IMR-90 (cell line): ENCODE measurements around the gene ADARB2. TPM values are rescaled to one million over a fixed set of nuclear protein-coding genes. Genes with fewer than 3 reads are reported as not detected.

Source experiments
- ATAC-seq: fragments of 200-7000 bp; cut with Tn5 transposase; 2 replicates; pipeline ENCODE4 v1.9.1; 2020; ENCODE audit warnings: low read depth, mild to moderate bottlenecking, moderate library complexity
- BruUV-seq: library from RNA; stranded (reverse); fragments of 400-500 nt; replicated peaks from 2 replicates; lab custom pipeline; 2021; lab: Mats Ljungman, UMichigan
- CTCF ChIA-PET: fragments of 300-600 bp; formaldehyde crosslinking; extraction: SDS; loops from one replicate; lab custom pipeline; 2021; ENCODE audit warnings: antibody characterized with exemption; lab: Yijun Ruan, JAX
- POLR2A ChIA-PET: fragments of 300-600 bp; sonication (Branson Sonifier 250); formaldehyde crosslinking; loops from one replicate; lab custom pipeline; 2022; ENCODE audit warnings: antibody characterized with exemption; ENCODE audit not compliant: unreplicated experiment; lab: Charles Lee
- DNase-seq: peaks from one replicate; pipeline ENCODE4 v3.0.0; 2013
- H2AFZ ChIP-seq: replicated peaks from 2 replicates; pipeline ENCODE3; 2013; ENCODE audit warnings: low read length, mild to moderate bottlenecking; ENCODE audit not compliant: poor library complexity
- H2AK5ac ChIP-seq: 2 replicates; pipeline ENCODE4 v1.6.1; 2013; ENCODE audit warnings: low read depth, low read length, inconsistent platforms
- H2AK9ac ChIP-seq: replicated peaks from 2 replicates; pipeline ENCODE3; 2013; ENCODE audit warnings: mild to moderate bottlenecking, low read depth, low read length, moderate library complexity; ENCODE audit not compliant: poor library complexity
- H2BK120ac ChIP-seq: 2 replicates; pipeline ENCODE4 v1.6.1; 2013; ENCODE audit warnings: low read depth, low read length, inconsistent platforms
- H2BK15ac ChIP-seq: 3 replicates; pipeline ENCODE4 v1.6.1; 2013; ENCODE audit warnings: low read depth, low read length, inconsistent platforms
- H2BK20ac ChIP-seq: 2 replicates; pipeline ENCODE4 v1.6.1; 2013; ENCODE audit warnings: low read depth, mild to moderate bottlenecking, inconsistent platforms, low read length, moderate library complexity
- H2BK5ac ChIP-seq: 2 replicates; pipeline ENCODE4 v1.6.1; 2013; ENCODE audit warnings: mild to moderate bottlenecking, low read depth, low read length, inconsistent platforms; ENCODE audit not compliant: poor library complexity, severe bottlenecking
- H3K14ac ChIP-seq: replicated peaks from 2 replicates; pipeline ENCODE4 v1.6.1; 2013; ENCODE audit warnings: low read depth, low read length, inconsistent platforms
- H3K18ac ChIP-seq: 2 replicates; pipeline ENCODE4 v1.6.1; 2013; ENCODE audit warnings: low read depth, low read length, control low read depth
- H3K23ac ChIP-seq: 2 replicates; pipeline ENCODE4 v1.6.1; 2013; ENCODE audit warnings: low read depth, low read length, inconsistent platforms
- H3K27ac ChIP-seq: 2 replicates; pipeline ENCODE4 v1.5.1; 2013; ENCODE audit warnings: mild to moderate bottlenecking, control low read depth, low read length; ENCODE audit not compliant: insufficient read depth
- H3K27me3 ChIP-seq: 2 replicates; pipeline ENCODE4 v1.6.1; 2013; ENCODE audit warnings: low read length; ENCODE audit not compliant: control insufficient read depth, insufficient read depth
- H3K36me3 ChIP-seq: 2 replicates; pipeline ENCODE4 v1.6.1; 2013; ENCODE audit warnings: low read length, mixed read lengths; ENCODE audit not compliant: control insufficient read depth, insufficient read depth
- H3K4ac ChIP-seq: 2 replicates; pipeline ENCODE4 v1.6.1; 2013; ENCODE audit warnings: low read depth, low read length, inconsistent platforms
- H3K4me1 ChIP-seq: 2 replicates; pipeline ENCODE4 v1.6.1; 2013; ENCODE audit warnings: low read length, mixed read lengths; ENCODE audit not compliant: control insufficient read depth, insufficient read depth
- H3K4me2 ChIP-seq: 2 replicates; pipeline ENCODE4 v1.6.1; 2013; ENCODE audit warnings: low read depth, mild to moderate bottlenecking, control low read depth, low read length, moderate library complexity
- H3K4me3 ChIP-seq: 2 replicates; pipeline ENCODE4 v1.5.1; 2013; ENCODE audit warnings: low read depth, mild to moderate bottlenecking, control low read depth, low read length, moderate library complexity; ENCODE audit not compliant: insufficient read depth
- H3K56ac ChIP-seq: 2 replicates; pipeline ENCODE4 v1.6.1; 2013; ENCODE audit warnings: low read length, inconsistent platforms; ENCODE audit not compliant: insufficient read depth; ENCODE audit errors: extremely low read depth
- H3K79me1 ChIP-seq, 2 experiments: 2 replicates each; pipeline ENCODE4 v1.6.1; 2013; ENCODE audit warnings: low read length in 2 of 2, inconsistent platforms in 1 of 2, low read depth in 1 of 2
- H3K9ac ChIP-seq: 2 replicates; pipeline ENCODE4 v1.6.1; 2013; ENCODE audit warnings: low read depth, low read length, control low read depth
- H3K9me1 ChIP-seq: 2 replicates; pipeline ENCODE4 v1.6.1; 2013; ENCODE audit warnings: low read length, inconsistent platforms; ENCODE audit not compliant: insufficient read depth
- H3K9me3 ChIP-seq: 2 replicates; pipeline ENCODE4 v1.6.1; 2013; ENCODE audit warnings: low read length; ENCODE audit not compliant: control insufficient read depth, insufficient read depth
- H4K20me1 ChIP-seq: 2 replicates; pipeline ENCODE4 v1.6.1; 2013; ENCODE audit warnings: low read length, inconsistent platforms; ENCODE audit not compliant: insufficient read depth
- H4K5ac ChIP-seq: 2 replicates; pipeline ENCODE4 v1.6.1; 2013; ENCODE audit warnings: mild to moderate bottlenecking, low read depth, low read length, control low read depth
- H4K8ac ChIP-seq, 2 experiments: 2 replicates each; pipeline ENCODE4 v1.6.1; 2013; ENCODE audit warnings: low read depth in 2 of 2, low read length in 2 of 2, control low read depth in 1 of 2, inconsistent platforms in 1 of 2
- H4K91ac ChIP-seq: 2 replicates; pipeline ENCODE4 v1.6.1; 2013; ENCODE audit warnings: low read depth, low read length, inconsistent platforms; ENCODE audit not compliant: insufficient read depth
- BHLHE40 ChIP-seq: fragments of 150-350 bp; IDR thresholded peaks from 2 replicates; pipeline ENCODE4 v1.6.1; 2016; ENCODE audit warnings: mild to moderate bottlenecking, low read depth, low read length
- CHD1 ChIP-seq: IDR thresholded peaks from 2 replicates; pipeline ENCODE4 v1.6.1; 2012; ENCODE audit warnings: low read depth, low read length, improper control_type of control experiment
- FOS ChIP-seq: fragments of 150-350 bp; IDR thresholded peaks from 2 replicates; pipeline ENCODE4 v1.6.1; 2016; ENCODE audit warnings: low read depth, low read length
- MAZ ChIP-seq: IDR thresholded peaks from 2 replicates; pipeline ENCODE4 v1.6.1; 2012; ENCODE audit warnings: low read depth, mild to moderate bottlenecking, low read length, improper control_type of control experiment, moderate library complexity, borderline replicate concordance
- MXI1 ChIP-seq: IDR thresholded peaks from 2 replicates; pipeline ENCODE4 v1.6.1; 2012; ENCODE audit warnings: low read depth, mild to moderate bottlenecking, low read length, moderate library complexity, borderline replicate concordance
- NFE2L2 ChIP-seq: fragments of 150-350 bp; IDR thresholded peaks from 2 replicates; pipeline ENCODE4 v1.6.1; 2016; ENCODE audit warnings: low read depth, mild to moderate bottlenecking, low read length
- POLR2A ChIP-seq: IDR thresholded peaks from 2 replicates; pipeline ENCODE4 v1.6.1; 2012; ENCODE audit warnings: mild to moderate bottlenecking, low read depth, low read length
- RAD21 ChIP-seq: IDR thresholded peaks from 2 replicates; pipeline ENCODE4 v1.6.1; 2012; ENCODE audit warnings: low read length, improper control_type of control experiment
- RCOR1 ChIP-seq: IDR thresholded peaks from 2 replicates; pipeline ENCODE4 v1.6.1; 2012; ENCODE audit warnings: mild to moderate bottlenecking, low read length, improper control_type of control experiment; ENCODE audit not compliant: insufficient replicate concordance
- RFX5 ChIP-seq: IDR thresholded peaks from 2 replicates; pipeline ENCODE4 v1.8.0; 2012; ENCODE audit warnings: low read depth, mild to moderate bottlenecking, low read length, moderate library complexity
- SMC3 ChIP-seq: fragments of 150-350 bp; IDR thresholded peaks from 2 replicates; pipeline ENCODE4 v1.6.1; 2016; ENCODE audit warnings: low read depth, mild to moderate bottlenecking, antibody characterized with exemption, low read length, moderate library complexity
- WGBS, 2 experiments: methylation state at CpG; one replicate each; pipeline versions ENCODE4 v1.1.5 to v1.1.7; 2013; ENCODE audit warnings: missing lambda C conversion rate in 2 of 2; ENCODE audit not compliant: insufficient read length in 1 of 2; ENCODE audit errors: extremely low coverage in 2 of 2; 5-methylcytosine and 5-hydroxymethylcytosine counted together
- dilution Hi-C: fragments of 300-500 bp; cut with HindIII; formaldehyde crosslinking; loops from one replicate; pipeline ENCODE4 v1.14.3; 2018; ENCODE audit warnings: low sequenced_read_pairs; ENCODE audit not compliant: unreplicated experiment
- in situ Hi-C: fragments of 300-500 bp; cut with MboI; formaldehyde crosslinking; loops from 3 replicates; pipeline ENCODE4 v1.14.3; 2019; ENCODE audit warnings: low sequenced_read_pairs, inconsistent platforms, mixed read lengths
- intact Hi-C: fragments of 100-400 bp; cut with micrococcal nuclease; formaldehyde crosslinking; loops from 2 replicates; pipeline ENCODE4 v1.10.0; 2022
- polyA plus RNA-seq, 3 experiments: library from polyadenylated mRNA; depleted of rRNA; stranded (reverse); fragments of >200 nt; gene quantifications; 2 replicates each; pipeline ENCODE4 v1.2.3, GENCODE V29; 2012; ENCODE audit warnings: low replicate concordance in 1 of 3
- total RNA-seq: library from RNA; depleted of rRNA; stranded (reverse); fragments of >200 nt; gene quantifications from 2 replicates; pipeline ENCODE4 v1.2.3, GENCODE V29; 2012
- TF ChIP-seq, protein P1 (sequence below): conservative IDR thresholded peaks from 2 replicates; pipeline ENCODE4 v1.5.1; 2012; ENCODE audit warnings: mild to moderate bottlenecking, low read depth, low read length, improper control_type of control experiment
- TF ChIP-seq, protein P2 (sequence below): fragments of 150-350 bp; IDR thresholded peaks from 2 replicates; pipeline ENCODE4 v1.6.1; 2017; ENCODE audit warnings: mild to moderate bottlenecking, antibody characterized with exemption, low read length, low read depth
- TF ChIP-seq, protein P3 (sequence below): fragments of 150-350 bp; IDR thresholded peaks from 2 replicates; pipeline ENCODE4 v1.6.1; 2016; ENCODE audit warnings: low read depth, mild to moderate bottlenecking, low read length, moderate library complexity, borderline replicate concordance

Gene ADARB2
- total and polyA plus RNA-seq, 2 of the 4 experiments (the other 2 are of a cell fraction) = not detected

DNA sequence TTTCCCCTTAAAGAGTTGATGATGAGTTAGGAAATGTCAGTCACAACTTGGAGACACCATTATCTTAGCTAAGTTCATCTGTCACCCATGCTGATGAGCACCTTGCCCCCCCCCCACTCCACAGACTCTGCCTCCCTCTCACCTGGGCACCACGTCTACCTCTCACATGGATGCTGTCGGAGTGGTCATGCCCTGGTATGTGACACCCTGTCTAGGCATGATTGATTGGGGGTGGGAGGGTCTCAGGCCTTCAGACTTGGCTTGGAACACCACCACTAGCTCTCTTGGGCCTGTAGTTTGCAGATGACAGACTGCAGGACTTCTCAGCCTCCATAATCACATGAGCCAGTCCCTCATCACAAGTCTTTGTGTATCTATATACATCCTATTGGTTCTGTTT, 603.2 kb downstream of the ADARB2 start:
- WGBS, 2 experiments = no CpG with 5 or more reads among the region's 2 CpGs
- peaks cover 3% of the 10 kb centered on the region; the same call in 1 of the 2 replicates for H3K9me1 ChIP-seq
- H3K9me3 ChIP-seq = peaks cover 4% of the 10 kb centered on the region
- no peaks in the 10 kb centered on the region for H3K27me3 ChIP-seq
- H3K9ac ChIP-seq = no peak overlapping the region
- H3K79me1 ChIP-seq = no peaks in the 10 kb centered on the region
- H3K27ac ChIP-seq = no peak overlapping the region
- no peak overlapping the region for H3K4me3 ChIP-seq
- dilution Hi-C loops = no loop called here
- H3K23ac ChIP-seq = no peak overlapping the region
- H2BK15ac ChIP-seq = no peak overlapping the region
- H4K20me1 ChIP-seq = no peaks in the 10 kb centered on the region
- in situ Hi-C loops = no loop called here
- H4K5ac ChIP-seq = no peak overlapping the region
- no peak overlapping the region for H2AK5ac ChIP-seq
- no TSS peak for BruUV-seq
- no peak overlapping the region for H3K18ac ChIP-seq
- no peak overlapping the region for H2BK5ac ChIP-seq
- no peak overlapping the region for H3K4me2 ChIP-seq
- no peak overlapping the region for H3K56ac ChIP-seq
- H2AFZ ChIP-seq = no peak overlapping the region
- H2BK20ac ChIP-seq = no peak overlapping the region
- H4K91ac ChIP-seq = no peak overlapping the region
- no peak overlapping the region for H3K4ac ChIP-seq
- no peak for ATAC-seq
- intact Hi-C loops = no loop called here
- no peak for DNase-seq
- H3K14ac ChIP-seq = no peak overlapping the region
- H2AK9ac ChIP-seq = no peak overlapping the region
- no peak overlapping the region for H4K8ac ChIP-seq
- H3K36me3 ChIP-seq = peaks cover 19% of the 10 kb centered on the region
- ChIA-PET CTCF (no interaction called here), POLR2A (no interaction called here)
- TF ChIP-seq NFE2L2 (no peak), RCOR1 (no peak), RAD21 (no peak), MAZ (no peak), BHLHE40 (no peak), SMC3 (no peak), RFX5 (no peak), POLR2A (no peak), FOS (no peak), CHD1 (no peak), MXI1 (no peak)
- TF ChIP-seq, protein P1, sequence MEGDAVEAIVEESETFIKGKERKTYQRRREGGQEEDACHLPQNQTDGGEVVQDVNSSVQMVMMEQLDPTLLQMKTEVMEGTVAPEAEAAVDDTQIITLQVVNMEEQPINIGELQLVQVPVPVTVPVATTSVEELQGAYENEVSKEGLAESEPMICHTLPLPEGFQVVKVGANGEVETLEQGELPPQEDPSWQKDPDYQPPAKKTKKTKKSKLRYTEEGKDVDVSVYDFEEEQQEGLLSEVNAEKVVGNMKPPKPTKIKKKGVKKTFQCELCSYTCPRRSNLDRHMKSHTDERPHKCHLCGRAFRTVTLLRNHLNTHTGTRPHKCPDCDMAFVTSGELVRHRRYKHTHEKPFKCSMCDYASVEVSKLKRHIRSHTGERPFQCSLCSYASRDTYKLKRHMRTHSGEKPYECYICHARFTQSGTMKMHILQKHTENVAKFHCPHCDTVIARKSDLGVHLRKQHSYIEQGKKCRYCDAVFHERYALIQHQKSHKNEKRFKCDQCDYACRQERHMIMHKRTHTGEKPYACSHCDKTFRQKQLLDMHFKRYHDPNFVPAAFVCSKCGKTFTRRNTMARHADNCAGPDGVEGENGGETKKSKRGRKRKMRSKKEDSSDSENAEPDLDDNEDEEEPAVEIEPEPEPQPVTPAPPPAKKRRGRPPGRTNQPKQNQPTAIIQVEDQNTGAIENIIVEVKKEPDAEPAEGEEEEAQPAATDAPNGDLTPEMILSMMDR = no peak
- TF ChIP-seq, protein P2, sequence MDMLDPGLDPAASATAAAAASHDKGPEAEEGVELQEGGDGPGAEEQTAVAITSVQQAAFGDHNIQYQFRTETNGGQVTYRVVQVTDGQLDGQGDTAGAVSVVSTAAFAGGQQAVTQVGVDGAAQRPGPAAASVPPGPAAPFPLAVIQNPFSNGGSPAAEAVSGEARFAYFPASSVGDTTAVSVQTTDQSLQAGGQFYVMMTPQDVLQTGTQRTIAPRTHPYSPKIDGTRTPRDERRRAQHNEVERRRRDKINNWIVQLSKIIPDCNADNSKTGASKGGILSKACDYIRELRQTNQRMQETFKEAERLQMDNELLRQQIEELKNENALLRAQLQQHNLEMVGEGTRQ = no peak
- TF ChIP-seq, protein P3, sequence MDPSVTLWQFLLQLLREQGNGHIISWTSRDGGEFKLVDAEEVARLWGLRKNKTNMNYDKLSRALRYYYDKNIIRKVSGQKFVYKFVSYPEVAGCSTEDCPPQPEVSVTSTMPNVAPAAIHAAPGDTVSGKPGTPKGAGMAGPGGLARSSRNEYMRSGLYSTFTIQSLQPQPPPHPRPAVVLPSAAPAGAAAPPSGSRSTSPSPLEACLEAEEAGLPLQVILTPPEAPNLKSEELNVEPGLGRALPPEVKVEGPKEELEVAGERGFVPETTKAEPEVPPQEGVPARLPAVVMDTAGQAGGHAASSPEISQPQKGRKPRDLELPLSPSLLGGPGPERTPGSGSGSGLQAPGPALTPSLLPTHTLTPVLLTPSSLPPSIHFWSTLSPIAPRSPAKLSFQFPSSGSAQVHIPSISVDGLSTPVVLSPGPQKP = no peak
- no peaks in the 10 kb centered on the region for H3K4me1 ChIP-seq
- no peak overlapping the region for H2BK120ac ChIP-seq
